ENCODE measurements around the gene ETFBKMT. TPM values are rescaled to one million over a fixed set of nuclear protein-coding genes. Genes with fewer than 3 reads are reported as not detected.
A peak's percentile ranks its signal among the peaks of the same experiment; 100 is the strongest.
"Not testable (repeated sequence)": the region's sequence is repeated elsewhere in the genome, so short reads cannot be mapped to it uniquely, and the experiment has no call there.

ETFBKMT gene
- total RNA-seq, 1 donor from 2014 or later: 2.8 TPM

DNA sequence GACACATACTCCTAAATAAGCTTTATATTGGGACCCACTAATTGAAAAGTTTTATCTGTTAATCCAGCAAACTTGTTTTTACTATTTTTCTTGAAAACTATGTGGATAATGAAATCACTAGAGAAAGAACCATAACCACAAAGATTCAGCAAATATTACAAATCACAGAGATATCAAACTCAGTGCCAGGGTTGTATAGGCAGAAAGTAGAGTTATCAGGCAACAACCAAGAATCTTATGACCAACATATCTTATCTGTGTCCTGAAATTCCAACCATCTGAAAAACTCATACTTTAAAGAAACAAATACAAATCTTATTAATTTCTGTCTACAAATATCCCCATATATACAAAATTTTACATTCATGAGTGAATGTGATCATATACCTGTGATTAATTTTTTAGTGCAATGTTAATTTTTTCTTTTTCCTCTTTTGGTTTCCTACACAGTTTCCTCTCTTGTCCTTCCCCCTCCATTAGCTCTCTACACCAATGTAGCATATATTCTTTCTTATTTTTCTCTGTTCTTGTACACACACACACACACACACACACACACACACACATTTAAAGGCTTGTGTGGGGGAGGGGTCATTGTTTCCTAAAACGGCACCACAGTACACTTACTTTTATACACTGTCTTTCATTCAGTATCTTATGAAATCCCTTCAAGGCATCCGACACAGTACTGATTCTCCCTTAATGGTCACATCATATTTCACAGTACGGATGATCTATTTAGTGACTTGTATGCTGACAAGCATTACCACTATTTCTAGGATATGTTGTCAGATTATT lies 50.7 kb downstream of the ETFBKMT start:
- no peaks in the 10 kb centered on the region for H3K9me3 ChIP-seq
- H3K4me1 ChIP-seq: no peaks in the 10 kb centered on the region
- H3K36me3 ChIP-seq: no peaks in the 10 kb centered on the region
- no peaks in the 10 kb centered on the region for H3K27me3 ChIP-seq
- no peak for TF ChIP-seq CTCF (IDR thresholded peaks at IDR 0.05)
- DNase-seq (no peak), ATAC-seq (no peak)
- no peak overlapping the region for H3K4me3 ChIP-seq
- no peak overlapping the region for H3K27ac ChIP-seq
- intact Hi-C loops (cut with DNase I): no loop called here

GRCh38 chr12:31712877-31713276 lies 53.4 kb downstream of the ETFBKMT start:
- DNase-seq: no peak
- Histone ChIP-seq H3K4me3 (no peak overlapping the region), H3K27me3 (no peaks in the 10 kb centered on the region), H3K36me3 (no peaks in the 10 kb centered on the region), H3K27ac (no peak overlapping the region), H3K9me3 (no peaks in the 10 kb centered on the region), H3K4me1 (peaks cover 5% of the 10 kb centered on the region)
- no peak for ATAC-seq
- no peak for TF ChIP-seq CTCF (IDR thresholded peaks at IDR 0.05)
- intact Hi-C loops (cut with DNase I): no loop called here

- TF ChIP-seq CTCF (IDR thresholded peaks at IDR 0.05): no peak
- Histone ChIP-seq H3K4me1 (peaks cover 5% of the 10 kb centered on the region), H3K9me3 (no peaks in the 10 kb centered on the region), H3K4me3 (no peak overlapping the region), H3K36me3 (no peaks in the 10 kb centered on the region), H3K27me3 (no peaks in the 10 kb centered on the region), H3K27ac (peak overlapping the region; percentile 81)
- ATAC-seq (no peak), DNase-seq (no peak)
- intact Hi-C loops (cut with DNase I): no loop called here
Measured at GRCh38 chr12:31714406-31715271, 55.2 kb downstream of the ETFBKMT start.

DNA sequence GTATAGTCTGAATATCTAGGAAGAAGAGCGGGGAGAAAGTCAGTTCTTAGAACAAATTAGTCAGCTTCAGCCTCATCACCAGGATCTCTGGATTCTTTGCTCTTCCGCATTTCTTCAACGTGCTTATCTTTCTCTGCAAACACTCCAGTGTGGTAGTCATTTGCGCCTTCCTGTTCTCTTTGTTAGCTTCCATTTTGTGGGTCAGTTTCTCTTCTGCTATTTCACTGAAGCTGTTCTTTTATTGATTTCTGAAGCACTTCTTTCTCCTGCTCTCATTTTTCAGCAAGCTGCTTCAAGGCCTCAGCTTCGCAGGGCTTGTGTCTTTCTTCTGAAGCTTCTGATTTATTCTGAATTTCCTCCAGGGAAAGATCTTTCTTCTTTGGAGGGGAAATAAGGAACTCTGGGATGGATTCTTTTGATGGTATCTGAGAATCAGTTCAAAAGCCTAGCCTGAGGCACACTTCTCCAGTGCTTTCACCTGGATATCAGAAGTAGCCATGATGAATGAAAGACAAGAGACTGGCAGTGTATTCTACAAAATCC lies 55.9 kb downstream of the ETFBKMT start:
- Histone ChIP-seq H3K4me3 (no peak overlapping the region), H3K27ac (peak overlapping the region; percentile 81), H3K27me3 (no peaks in the 10 kb centered on the region), H3K4me1 (peaks cover 5% of the 10 kb centered on the region), H3K36me3 (no peaks in the 10 kb centered on the region), H3K9me3 (no peaks in the 10 kb centered on the region)
- no peak for DNase-seq
- no peak for TF ChIP-seq CTCF (IDR thresholded peaks at IDR 0.05)
- intact Hi-C loops (cut with DNase I): no loop called here
- ATAC-seq: peak; percentile 94

GRCh38 chr12:31716998-31717397 lies 57.5 kb downstream of the ETFBKMT start:
- intact Hi-C loops (cut with DNase I): not testable (repeated sequence)

DNA sequence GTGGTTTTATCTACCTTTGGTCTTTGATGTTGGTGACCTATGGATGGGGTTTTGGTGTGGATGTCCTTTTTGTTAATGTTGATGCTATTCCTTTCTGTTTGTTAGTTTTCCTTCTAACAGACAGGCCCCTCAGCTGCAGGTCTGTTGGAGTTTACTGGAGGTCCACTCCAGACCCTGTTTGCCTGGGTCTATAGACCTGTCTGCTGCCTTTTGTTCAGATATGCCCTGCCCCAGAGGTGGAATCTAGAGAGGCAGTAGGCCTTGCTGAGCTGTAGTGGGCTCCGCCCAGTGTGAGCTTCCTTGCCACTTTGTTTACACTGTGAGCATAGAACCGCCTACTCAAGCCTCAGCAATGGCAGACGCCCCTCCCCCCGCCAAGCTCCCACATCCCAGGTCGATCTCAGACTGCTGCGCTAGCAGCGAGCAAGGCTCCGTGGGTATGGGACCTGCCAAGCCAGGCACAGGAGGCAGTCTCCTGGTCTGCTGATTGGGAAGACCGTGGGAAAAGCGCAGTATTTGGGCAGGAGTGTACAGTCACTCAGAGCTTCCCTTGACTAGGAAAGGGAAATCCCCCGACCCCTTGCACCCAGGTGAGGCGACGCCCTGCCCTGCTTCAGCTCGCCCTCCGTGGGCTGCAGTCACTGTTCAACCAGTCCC lies 59.2 kb downstream of the ETFBKMT start:
- DNase-seq; H3K4me3 ChIP-seq; H3K27me3 ChIP-seq; H3K9me3 ChIP-seq; H3K4me1 ChIP-seq; H3K27ac ChIP-seq; H3K36me3 ChIP-seq; intact Hi-C loops (cut with DNase I); ATAC-seq: not testable (repeated sequence)

More at GRCh38 chr12:31716998-31717397, 57.5 kb downstream of the ETFBKMT start:
- not testable (repeated sequence) for H3K36me3 ChIP-seq, H3K4me1 ChIP-seq, H3K27me3 ChIP-seq, ATAC-seq, DNase-seq, H3K9me3 ChIP-seq, H3K4me3 ChIP-seq, H3K27ac ChIP-seq

Measured in upper lobe of right lung (tissue), 1 donor.